ENCODE data around the gene ZFYVE9. TPM values are rescaled to one million over a fixed set of nuclear protein-coding genes. Genes with fewer than 3 reads are reported as not detected.
A peak's percentile ranks its signal among the peaks of the same experiment; 100 is the strongest.

Gene ZFYVE9, protein sequence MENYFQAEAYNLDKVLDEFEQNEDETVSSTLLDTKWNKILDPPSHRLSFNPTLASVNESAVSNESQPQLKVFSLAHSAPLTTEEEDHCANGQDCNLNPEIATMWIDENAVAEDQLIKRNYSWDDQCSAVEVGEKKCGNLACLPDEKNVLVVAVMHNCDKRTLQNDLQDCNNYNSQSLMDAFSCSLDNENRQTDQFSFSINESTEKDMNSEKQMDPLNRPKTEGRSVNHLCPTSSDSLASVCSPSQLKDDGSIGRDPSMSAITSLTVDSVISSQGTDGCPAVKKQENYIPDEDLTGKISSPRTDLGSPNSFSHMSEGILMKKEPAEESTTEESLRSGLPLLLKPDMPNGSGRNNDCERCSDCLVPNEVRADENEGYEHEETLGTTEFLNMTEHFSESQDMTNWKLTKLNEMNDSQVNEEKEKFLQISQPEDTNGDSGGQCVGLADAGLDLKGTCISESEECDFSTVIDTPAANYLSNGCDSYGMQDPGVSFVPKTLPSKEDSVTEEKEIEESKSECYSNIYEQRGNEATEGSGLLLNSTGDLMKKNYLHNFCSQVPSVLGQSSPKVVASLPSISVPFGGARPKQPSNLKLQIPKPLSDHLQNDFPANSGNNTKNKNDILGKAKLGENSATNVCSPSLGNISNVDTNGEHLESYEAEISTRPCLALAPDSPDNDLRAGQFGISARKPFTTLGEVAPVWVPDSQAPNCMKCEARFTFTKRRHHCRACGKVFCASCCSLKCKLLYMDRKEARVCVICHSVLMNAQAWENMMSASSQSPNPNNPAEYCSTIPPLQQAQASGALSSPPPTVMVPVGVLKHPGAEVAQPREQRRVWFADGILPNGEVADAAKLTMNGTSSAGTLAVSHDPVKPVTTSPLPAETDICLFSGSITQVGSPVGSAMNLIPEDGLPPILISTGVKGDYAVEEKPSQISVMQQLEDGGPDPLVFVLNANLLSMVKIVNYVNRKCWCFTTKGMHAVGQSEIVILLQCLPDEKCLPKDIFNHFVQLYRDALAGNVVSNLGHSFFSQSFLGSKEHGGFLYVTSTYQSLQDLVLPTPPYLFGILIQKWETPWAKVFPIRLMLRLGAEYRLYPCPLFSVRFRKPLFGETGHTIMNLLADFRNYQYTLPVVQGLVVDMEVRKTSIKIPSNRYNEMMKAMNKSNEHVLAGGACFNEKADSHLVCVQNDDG (N-terminal part only)
- total RNA-seq (2021; fragmentation: NEBNext Ultra II Directional; extraction: Animal tissue kit (Norgen Biotek cat#: 25700)), result 26.4 and 26.5 TPM in 2 replicates
- polyA plus RNA-seq (2011; rRNA removed), result 4.4 and 5.8 TPM in 2 replicates
- 9.6 TPM for polyA plus RNA-seq (2011; cell fraction: cytosol; rRNA removed)
- polyA plus RNA-seq (2011; cell fraction: nucleus; rRNA removed), result 6.7 TPM
- polyA plus RNA-seq (2012, experiment 1 of 2), result 12.1 to 17.9 TPM (median 14.8 TPM) in 4 replicates
- 0.87 TPM for polyA plus RNA-seq (2012, experiment 2 of 2)
- polyA plus RNA-seq (2013, experiment 1 of 2), result 9.9 TPM
- polyA plus RNA-seq (2013, experiment 2 of 2), result 10.2 TPM
- polyA minus RNA-seq (2011; rRNA and poly(A)+ RNA removed), result 34.3 and 42.8 TPM in 2 replicates
- 16.6 TPM for polyA minus RNA-seq (2011; cell fraction: cytosol; rRNA and poly(A)+ RNA removed)
- 36.4 TPM for polyA minus RNA-seq (2011; cell fraction: nucleus; rRNA and poly(A)+ RNA removed)
- long read RNA-seq, experiment 1, full-length matches to known transcripts, result 2 of 13 reads
- long read RNA-seq, experiment 1, partial matches to known transcripts, result 7 of 13 reads
- long read RNA-seq, experiment 1, other reads (novel, unspliced or antisense), result 4 of 13 reads
- long read RNA-seq, experiment 2, partial matches to known transcripts, result 3 of 3 reads
- long read RNA-seq, experiment 2, other reads (novel, unspliced or antisense), result 0 of 3 reads

DNA sequence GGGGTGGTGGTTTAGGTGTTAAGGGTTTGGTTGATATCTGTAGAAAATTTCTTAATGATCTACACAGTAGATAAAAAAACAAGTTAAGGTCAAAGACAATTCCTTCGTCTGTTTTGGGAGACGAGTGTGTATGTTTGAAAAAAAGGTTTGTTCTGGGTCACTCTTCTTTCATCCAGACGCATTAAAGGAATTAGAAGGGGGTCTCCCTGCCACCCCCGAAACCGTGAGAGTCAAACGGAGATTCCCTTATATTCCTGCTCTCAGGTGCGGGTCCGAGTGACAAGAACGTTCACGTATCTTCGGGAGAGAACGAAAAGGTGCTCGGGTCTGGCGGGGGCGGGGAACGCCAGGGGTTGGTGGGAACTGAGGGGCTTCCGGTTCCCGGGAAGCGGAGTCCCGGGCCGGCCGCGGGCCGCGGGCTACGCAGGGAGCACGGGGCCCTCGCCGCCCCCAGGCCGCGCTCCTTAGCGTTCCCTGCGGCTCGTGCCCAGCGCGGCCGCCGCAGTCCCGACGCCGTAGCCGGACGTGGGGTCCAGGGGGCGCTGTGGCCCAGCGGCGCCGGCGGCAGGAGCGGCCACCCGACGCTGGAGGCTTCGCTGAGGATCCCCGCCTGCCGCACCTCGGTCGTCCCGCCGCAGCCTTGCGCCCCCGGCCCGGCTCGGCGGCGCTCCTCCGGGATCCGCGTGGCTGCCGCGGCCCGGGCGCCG lies at the start of gene ZFYVE9:
ZFYVE9 (plus strand) TSS at position 577 of the 707 bp plus-strand sequence. CDS start 91,118 bp downstream, outside the sequence.
- peak; percentile 46 to 88 for DNase-seq (ENCODE audit: low read depth in 1 of 2, low spot score in 2 of 2)
- Histone ChIP-seq H3K23ac (ENCODE audit: insufficient read length) (no peak within 1 kb of the TSS), H3K4me2 (ENCODE audit: insufficient read depth in 1 of 2, low read depth in 2 of 2, low read length in 2 of 2) (peak within 1 kb of the TSS; percentile 82 to 87), H2AK5ac (ENCODE audit: low read depth, low read length) (no peak within 1 kb of the TSS), H3K4ac (replicated peaks; ENCODE audit: insufficient read length, low read depth, low read length) (no peak within 1 kb of the TSS), H2BK15ac (ENCODE audit: low read length) (0 out of 2 replicates have a peak within 1 kb of the TSS, but pooled peaks have one; percentile 62), H3K79me2 (ENCODE audit: control insufficient read depth in 1 of 2, insufficient read depth in 2 of 2, low read length in 2 of 2) (peaks cover 0 to 39% of the 10 kb centered on the region in 2 experiments; a peak in 3 of 4 replicates), H3K18ac (ENCODE audit: extremely low read depth, low read length) (peak within 1 kb of the TSS; percentile 32), H3K36me3 (ENCODE audit: control insufficient read depth in 2 of 4, insufficient read depth in 4 of 4, low read length in 3 of 4) (no peaks in the 10 kb centered on the region), H3K56ac (replicated peaks; ENCODE audit: insufficient read length, low read depth, low read length) (no peak within 1 kb of the TSS), H2BK12ac (ENCODE audit: low read depth, low read length) (no peak within 1 kb of the TSS), H3K79me1 (ENCODE audit: low read depth, low read length) (no peaks in the 10 kb centered on the region), H3K9me3 (ENCODE audit: insufficient read depth in 2 of 2, low read depth in 1 of 2, low read length in 1 of 2) (no peaks in the 10 kb centered on the region), H3K4me3 (ENCODE audit: extremely low read depth in 1 of 4, insufficient read depth in 2 of 4, low read depth in 3 of 4, low read length in 4 of 4) (peak within 1 kb of the TSS; percentile 81 to 89 (median 88)), H2BK20ac (ENCODE audit: low read length) (no peak within 1 kb of the TSS), H4K8ac (ENCODE audit: extremely low read depth, insufficient read depth, low read length) (peak within 1 kb of the TSS; percentile 94), H4K91ac (replicated peaks; ENCODE audit: insufficient read length, low read length) (no peak within 1 kb of the TSS), H3K27ac (ENCODE audit: low read depth, low read length) (peak within 1 kb of the TSS; percentile 53; the same call in 1 of the 2 replicates), H3K27me3 (replicated peaks in 1 of 4; ENCODE audit: control insufficient read depth in 3 of 4, extremely low read depth in 1 of 4, insufficient read depth in 3 of 4, low read length in 3 of 4) (no peaks in the 10 kb centered on the region; a peak in 1 of 7 replicates), H4K20me1 (replicated peaks in 1 of 2; ENCODE audit: control insufficient read depth in 1 of 2, insufficient read depth in 2 of 2, low read length in 2 of 2) (no peaks in the 10 kb centered on the region), H3K14ac (ENCODE audit: insufficient read length) (no peak within 1 kb of the TSS), H3K23me2 (ENCODE audit: low read depth, low read length) (peaks cover 4% of the 10 kb centered on the region; the same call in 1 of the 2 replicates), H2BK120ac (replicated peaks; ENCODE audit: low read depth, low read length) (no peak within 1 kb of the TSS), H3K9ac (replicated peaks in 1 of 4; ENCODE audit: extremely low read depth in 1 of 4, low read depth in 3 of 4, low read length in 3 of 4) (peak within 1 kb of the TSS; percentile 75 to 99 (median 85)), H4K5ac (ENCODE audit: insufficient read length, low read depth, low read length) (peak within 1 kb of the TSS; percentile 52), H3K4me1 (replicated peaks in 1 of 4; ENCODE audit: control insufficient read depth in 3 of 4, insufficient read depth in 4 of 4, low read length in 3 of 4) (no peaks in the 10 kb centered on the region), H2AFZ (ENCODE audit: low read length) (peak within 1 kb of the TSS; percentile 90), H2BK5ac (ENCODE audit: low read depth, low read length) (no peak within 1 kb of the TSS)
- ChIA-PET POLR2A (ENCODE audit: partially characterized antibody) (interaction anchor here (1.0 to 1.3 kb wide), 5 partner anchors 12 to 207 kb away, joined by 3 to 8 read pairs (median 4); partner anchors contain the start of gene BTF3L4), CTCF (ENCODE audit: partially characterized antibody) (interaction anchor here (1.3 to 1.8 kb wide), 4 partner anchors 11 to 207 kb away, joined by 3 to 6 read pairs (median 6); no protein-coding TSS in a partner anchor)
- WGBS, 2 experiments (ENCODE audit: extremely low coverage in 1 of 2, insufficient coverage in 1 of 2, insufficient read length in 1 of 2, insufficient replicate concordance in 2 of 2, low coverage in 1 of 2, low lambda C conversion rate in 2 of 2, missing lambda C conversion rate in 1 of 2), result 2% methylated on average over 36 of the region's 72 CpGs; no CpG with 5 or more reads in 1 of the 2 experiments
- FAIRE-seq, result no peak

Measured in H1 (cell line).